GM12878 (cell line): ENCODE results near the gene LRP5. TPM values are rescaled to one million over a fixed set of nuclear protein-coding genes. Genes with fewer than 3 reads are reported as not detected.

ENCODE experiments used
- BCL3 ChIP-seq: IDR thresholded peaks from 2 replicates; pipeline ENCODE4 v1.6.1; 2011; ENCODE audit warnings: borderline replicate concordance, low read depth, mild to moderate bottlenecking, moderate library complexity, low read length; ENCODE audit not compliant: insufficient read depth, poor library complexity, severe bottlenecking
- BCLAF1 ChIP-seq: fragments of 450-650 bp; IDR thresholded peaks from 2 replicates; pipeline ENCODE4 v1.6.1; 2017; ENCODE audit warnings: antibody characterized with exemption, mild to moderate bottlenecking, moderate library complexity
- ELK1 ChIP-seq: IDR thresholded peaks from 2 replicates; pipeline ENCODE4 v1.6.1; 2012; ENCODE audit warnings: low read depth, low read length, improper control_type of control experiment
- ESRRA ChIP-seq: IDR thresholded peaks from 2 replicates; pipeline ENCODE4 v1.6.1; 2012; ENCODE audit warnings: mild to moderate bottlenecking, low read length, improper control_type of control experiment
- GATAD2B ChIP-seq: fragments of 450-650 bp; conservative IDR thresholded peaks from 2 replicates; pipeline ENCODE4 v1.6.1; 2017; ENCODE audit warnings: low read depth, mild to moderate bottlenecking, moderate library complexity
- HDGF ChIP-seq: fragments of 450-650 bp; IDR thresholded peaks from 2 replicates; pipeline ENCODE4 v1.6.1; 2016; ENCODE audit warnings: antibody characterized with exemption
- IKZF1 ChIP-seq: fragments of 450-650 bp; conservative IDR thresholded peaks from 2 replicates; pipeline ENCODE4 v1.6.1; 2017; ENCODE audit warnings: antibody characterized with exemption, mild to moderate bottlenecking
- NKRF ChIP-seq: fragments of 450-650 bp; conservative IDR thresholded peaks from 2 replicates; pipeline ENCODE4 v1.6.1; 2017; ENCODE audit warnings: mild to moderate bottlenecking, moderate library complexity
- NR2F1 ChIP-seq: fragments of 450-650 bp; conservative IDR thresholded peaks from 2 replicates; pipeline ENCODE4 v1.6.1; 2017; ENCODE audit warnings: mild to moderate bottlenecking
- PAX5 ChIP-seq: IDR thresholded peaks from 2 replicates; pipeline ENCODE4 v1.6.1; 2011; ENCODE audit warnings: low read depth, low read length, borderline replicate concordance
- PML ChIP-seq: IDR thresholded peaks from 2 replicates; pipeline ENCODE4 v1.6.1; 2012; ENCODE audit warnings: low read length, inconsistent platforms
- RUNX3 ChIP-seq: IDR thresholded peaks from 2 replicates; pipeline ENCODE4 v1.6.1; 2012; ENCODE audit warnings: low read length, inconsistent platforms
- SIX5 ChIP-seq: IDR thresholded peaks from 2 replicates; pipeline ENCODE4 v1.6.1; 2011; ENCODE audit warnings: mild to moderate bottlenecking, low read depth, low read length, moderate library complexity; ENCODE audit not compliant: severe bottlenecking
- SUZ12 ChIP-seq: fragments of 200-600 bp; sonication (generic); IDR thresholded peaks from one replicate; pipeline ENCODE4 v1.6.1; 2018; ENCODE audit warnings: antibody characterized with exemption, mild to moderate bottlenecking; ENCODE audit not compliant: unreplicated experiment
- TAF1 ChIP-seq: IDR thresholded peaks from 2 replicates; pipeline ENCODE4 v1.6.1; 2011; ENCODE audit warnings: mild to moderate bottlenecking, low read depth, low read length, borderline replicate concordance
- TCF12 ChIP-seq: IDR thresholded peaks from 2 replicates; pipeline ENCODE4 v1.6.1; 2011; ENCODE audit warnings: low read depth, mild to moderate bottlenecking, low read length
- ZBTB11 ChIP-seq: fragments of 450-650 bp; formaldehyde crosslinking; IDR thresholded peaks from 2 replicates; pipeline ENCODE4 v1.5.0; 2022; ENCODE audit warnings: mild to moderate bottlenecking, missing genetic modification characterization
- ZNF274 ChIP-seq: IDR thresholded peaks from one replicate; pipeline ENCODE4 v1.8.0; 2011; ENCODE audit not compliant: insufficient read length, insufficient read depth
- ZZZ3 ChIP-seq: IDR thresholded peaks from 2 replicates; pipeline ENCODE4 v1.6.1; 2011; ENCODE audit warnings: low read depth; ENCODE audit not compliant: control insufficient read depth, insufficient read length
- polyA plus RNA-seq, 11 experiments: library from polyadenylated mRNA; depleted of rRNA in 4 of 11; unstranded in 6 of 11; stranded (reverse) in 5 of 11; fragments of >200 nt; fragmentation: Nextera tagmentation in 4 of 11; fragmentation: Illumina TruSeq in 1 of 11; extraction: Ambion mirVana in 4 of 11; extraction: Trizol in 1 of 11; gene quantifications; 1 replicate in 1 of 11; 2 replicates in 10 of 11; pipeline versions ENCODE4 v1.2.1 to v1.2.3, GENCODE V29; 2011 to 2016; ENCODE audit warnings: inconsistent platforms in 2 of 11, missing spikeins in 2 of 11, low read depth in 1 of 11
- total RNA-seq, 4 experiments: library from RNA; depleted of rRNA in 3 of 4; stranded (reverse); fragments of >200 nt in 3 of 4; fragmentation: Illumina TruSeq in 1 of 4; extraction: Trizol in 1 of 4; gene quantifications; 2 replicates each; pipeline versions ENCODE4 v1.2.1 to v1.2.3, GENCODE V29; 2013 to 2021

The LRP5 gene
- total and polyA plus RNA-seq, 10 of the 15 experiments (the other 5 are each of a cell fraction or from before 2014, with no cell fraction given): 0.37 to 34.0 (median 6.6) TPM

GRCh38 chr11:68460741-68461574 lies 148.6 kb downstream of the LRP5 start, which contains the start of gene PPP6R3 (continued):
- TF ChIP-seq NKRF (peak; percentile 86), PAX5 (no peak), BCLAF1 (peak; percentile 48; the same call in 1 of the 2 replicates), PML (no peak), BCL3 (no peak), GATAD2B (peak; percentile 85), SUZ12 (no peak), SIX5 (no peak), TCF12 (peak; percentile 7; the same call in 1 of the 2 replicates), ZZZ3 (no peak), RUNX3 (no peak), ESRRA (no peak), TAF1 (peak; percentile 60; the same call in 1 of the 2 replicates), HDGF (no peak), ELK1 (no peak), IKZF1 (peak; percentile 78), ZBTB11 (CRISPR knock-in tag) (no peak), NR2F1 (peak; percentile 60; the same call in 1 of the 2 replicates), ZNF274 (no peak)
